Cerebellar nuclear complex (tissue), 1 donor: ENCODE results near the gene MYOF.
"Not testable (repeated sequence)": the region's sequence is repeated elsewhere in the genome, so short reads cannot be mapped to it uniquely, and the experiment has no call there.

Experiments used
- DNase-seq, 2 experiments: peaks; one replicate each; lab custom pipeline; 2025; lab: John Stamatoyannopoulos, UW

MYOF gene

GRCh38 chr10:93390306-93391090, 91.6 kb downstream of the MYOF start:
- no peak for DNase-seq

DNA sequence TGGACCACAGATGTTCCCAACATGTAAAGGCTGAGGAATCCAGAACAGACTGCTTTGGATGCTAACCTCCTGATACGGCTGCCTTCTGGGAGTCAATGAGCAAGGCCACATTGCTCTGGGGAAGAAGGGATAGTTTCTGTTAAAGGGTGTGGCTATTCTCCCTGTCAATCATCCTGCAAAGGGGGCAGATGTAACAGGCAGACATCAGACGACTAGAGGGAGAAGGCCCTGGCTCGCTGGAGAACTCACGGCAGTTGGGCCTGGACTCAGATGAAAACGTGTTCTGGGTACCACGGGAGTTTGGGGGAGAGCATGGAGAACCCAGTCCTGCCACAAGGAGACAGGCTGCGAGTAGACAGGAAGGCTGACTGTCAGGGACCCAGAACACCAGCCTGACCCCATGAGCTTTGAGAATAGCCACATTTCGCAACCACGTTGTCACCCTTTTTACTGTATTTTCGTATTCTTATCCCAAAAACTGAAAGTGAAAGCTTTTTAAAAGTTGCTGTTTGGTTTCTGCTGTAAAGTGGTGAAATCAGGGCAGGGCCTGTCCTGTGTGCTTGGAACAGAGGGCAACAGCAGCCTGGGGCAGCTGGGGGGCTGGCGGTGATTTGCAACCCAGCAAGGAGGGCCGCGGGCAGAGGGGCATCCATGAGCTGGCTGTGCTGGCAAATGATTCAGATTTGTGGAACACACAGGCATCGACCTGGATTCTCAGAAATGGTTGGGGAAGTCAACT, 95.3 kb downstream of the MYOF start:
- no peak for DNase-seq

- no peak for DNase-seq
These were observed 96.8 kb downstream of the MYOF start for GRCh38 chr10:93385345-93385744.

- no peak for DNase-seq
These were observed 98.1 kb downstream of the MYOF start for GRCh38 chr10:93384006-93384405.

- DNase-seq, result no peak
These were observed 98.6 kb downstream of the MYOF start for GRCh38 chr10:93383562-93383981.

GRCh38 chr10:93379731-93380575, 102.2 kb downstream of the MYOF start:
- DNase-seq, result no peak

- no peak for DNase-seq
These were observed 103.0 kb downstream of the MYOF start for GRCh38 chr10:93378997-93379730.

DNA sequence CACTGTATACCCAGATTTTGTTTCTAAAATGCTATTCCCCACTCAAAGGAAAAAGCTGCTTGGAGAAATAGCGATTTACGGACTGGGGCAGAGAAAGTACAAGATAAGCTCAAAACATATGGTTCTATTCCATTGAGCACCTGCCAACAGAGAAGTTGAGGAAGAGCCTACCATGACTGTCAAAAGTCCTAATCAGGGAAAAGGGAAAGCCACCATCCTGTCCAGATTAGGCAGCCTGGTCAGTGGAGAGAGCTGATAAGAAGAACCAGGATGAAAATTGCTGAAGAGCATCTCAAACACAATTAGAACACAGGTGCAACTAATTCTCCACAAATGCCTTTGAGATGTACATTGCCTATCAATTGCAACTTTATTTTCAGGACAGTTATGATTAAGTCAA, 104.1 kb downstream of the MYOF start:
- no peak for DNase-seq

DNA sequence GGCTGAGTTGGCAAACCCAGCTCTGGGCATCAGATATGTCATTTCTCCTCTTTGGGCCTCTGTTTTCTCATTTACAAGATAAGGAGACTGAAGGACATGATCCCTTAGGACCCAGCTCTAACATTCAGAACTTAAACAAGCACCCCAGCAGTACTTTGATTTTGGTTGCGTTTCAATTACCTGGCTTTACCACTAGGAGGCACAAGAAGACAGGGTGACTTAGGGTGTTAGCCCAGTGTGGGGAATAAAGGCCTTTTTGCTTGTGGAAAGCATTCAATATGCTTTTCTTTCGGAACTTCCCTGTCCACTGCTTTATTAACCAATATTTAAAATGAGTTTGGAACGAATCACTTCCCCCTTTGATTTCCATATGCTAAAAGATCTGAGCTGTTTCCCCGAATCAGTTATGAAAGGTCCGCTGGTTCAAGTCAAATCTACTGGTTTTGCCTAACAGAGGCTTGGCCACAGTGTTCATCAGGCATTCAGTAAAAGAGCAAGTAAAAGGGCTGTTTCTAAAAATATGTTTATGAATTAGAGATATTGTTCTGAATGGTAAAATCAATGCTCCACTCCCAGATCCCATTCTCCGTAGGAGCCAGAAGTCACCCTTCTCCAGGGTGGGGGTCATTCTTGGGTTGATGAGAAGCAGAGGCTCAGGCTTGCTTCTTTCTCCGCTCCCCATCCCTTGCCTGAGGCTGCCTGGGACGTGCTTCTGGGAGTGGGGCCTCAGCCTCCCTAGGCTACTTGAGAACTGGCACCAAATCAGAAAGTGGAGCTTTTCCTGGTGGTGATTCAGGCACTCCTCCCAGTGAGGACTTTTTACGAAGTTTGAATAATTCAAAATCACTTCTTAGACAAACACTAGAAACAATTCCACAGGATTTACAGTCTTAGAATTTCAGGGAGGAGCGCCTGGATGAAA, 105.5 kb downstream of the MYOF start:
- peak in 1 of 2 experiments; percentile 4 for DNase-seq

- no peak for DNase-seq
These were observed 111.2 kb downstream of the MYOF start for GRCh38 chr10:93370961-93371360.

GRCh38 chr10:93369588-93370164, 112.5 kb downstream of the MYOF start:
- DNase-seq, result no peak

GRCh38 chr10:93368210-93368609, 113.9 kb downstream of the MYOF start:
- DNase-seq, result no peak

- DNase-seq, result no peak
These were observed 114.5 kb downstream of the MYOF start for GRCh38 chr10:93367664-93368063.

DNA sequence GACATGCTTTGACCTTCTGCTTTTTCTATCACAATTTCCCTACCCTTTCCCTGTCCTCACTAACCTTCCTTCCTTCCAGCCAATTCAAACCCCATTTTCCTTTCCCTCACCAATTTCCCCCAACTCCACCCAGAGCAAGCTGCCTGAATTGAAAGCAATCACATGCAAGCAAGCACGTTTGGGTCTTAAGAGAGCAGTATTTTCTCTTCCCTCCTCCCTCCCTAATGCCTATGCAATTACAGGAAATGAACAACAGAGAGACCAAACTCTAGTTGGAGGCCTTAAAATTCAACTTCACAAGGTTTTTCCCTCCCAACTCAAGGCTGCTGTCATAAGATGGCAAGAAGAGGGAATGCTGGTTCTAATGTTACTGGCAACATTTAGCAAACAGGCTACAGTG, 117.2 kb downstream of the MYOF start:
- DNase-seq, result no peak

- DNase-seq, result no peak
These were observed 118.1 kb downstream of the MYOF start for GRCh38 chr10:93363891-93364648.

- DNase-seq, result not testable (repeated sequence)
These were observed 123.7 kb downstream of the MYOF start for GRCh38 chr10:93358398-93358797.

- DNase-seq, result no peak
These were observed 124.5 kb downstream of the MYOF start for GRCh38 chr10:93357680-93358079.

- no peak for DNase-seq
These were observed 125.6 kb downstream of the MYOF start for GRCh38 chr10:93356516-93356915.

GRCh38 chr10:93352638-93353383, 129.3 kb downstream of the MYOF start:
- no peak for DNase-seq
